Retinal pigment epithelial cell (primary cell): Measurements from ENCODE around the gene PHF13.
"Not testable (repeated sequence)": the region's sequence is repeated elsewhere in the genome, so short reads cannot be mapped to it uniquely, and the experiment has no call there.

ENCODE experiments used
- DNase-seq: peaks from one replicate; pipeline ENCODE4 v3.0.0-alpha.2; 2010; ENCODE audit warnings: low read depth
- H3K4me3 ChIP-seq: 2 replicates; pipeline ENCODE4 v1.5.1; 2011; ENCODE audit warnings: mild to moderate bottlenecking, low read length, control low read depth, moderate library complexity
- CTCF ChIP-seq: conservative IDR thresholded peaks from 2 replicates; pipeline ENCODE4 v1.5.1; 2011; ENCODE audit warnings: low read depth, low read length, control low read depth, inconsistent platforms

PHF13 gene

GRCh38 chr1:6597777-6598131 lies 15.8 kb upstream of the PHF13 start:
- no peak for DNase-seq
- no peak for TF ChIP-seq CTCF
- H3K4me3 ChIP-seq = no peak overlapping the region

DNA sequence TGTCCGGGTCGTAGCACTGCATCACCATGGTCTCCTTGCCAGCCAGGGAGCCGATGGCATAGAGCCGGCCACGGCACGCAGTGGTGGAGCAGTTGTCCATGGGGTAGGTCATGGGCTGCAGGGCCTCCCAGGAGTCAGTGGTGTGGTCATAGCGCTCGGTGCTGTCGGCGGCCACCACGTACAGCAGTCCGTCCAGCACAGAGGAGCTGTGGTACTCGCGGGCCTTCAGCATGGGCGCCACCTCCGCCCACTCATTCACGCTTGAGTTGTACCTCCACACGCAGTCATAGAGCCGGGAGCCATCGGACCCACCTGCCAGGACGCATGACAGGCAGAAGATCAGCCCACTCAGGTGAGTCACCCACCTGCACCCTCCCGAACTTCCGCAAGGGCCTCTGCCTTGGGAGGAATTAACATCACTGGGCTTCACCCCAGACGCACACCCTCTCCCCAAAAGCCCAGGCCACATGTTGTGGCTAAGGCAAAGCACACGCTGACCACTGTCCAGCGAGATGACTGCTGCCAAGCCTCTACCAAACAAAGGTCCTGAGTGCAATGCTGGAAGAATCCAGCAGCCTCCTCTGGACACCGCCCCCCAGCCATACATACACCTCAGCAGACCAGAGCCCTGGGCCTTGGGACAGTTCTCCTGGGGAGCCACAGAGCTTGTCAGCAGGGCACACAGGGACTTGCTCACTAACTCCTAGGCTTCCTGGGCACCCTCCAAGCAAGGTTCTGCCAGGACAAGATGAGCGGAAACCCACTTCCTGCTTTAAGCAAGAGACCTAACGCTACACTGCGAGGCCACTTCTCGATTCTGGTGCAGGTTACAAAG lies 14.2 kb upstream of the PHF13 start:
- DNase-seq = no peak
- H3K4me3 ChIP-seq = peak overlapping the region; percentile 94
- TF ChIP-seq CTCF = no peak

DNA sequence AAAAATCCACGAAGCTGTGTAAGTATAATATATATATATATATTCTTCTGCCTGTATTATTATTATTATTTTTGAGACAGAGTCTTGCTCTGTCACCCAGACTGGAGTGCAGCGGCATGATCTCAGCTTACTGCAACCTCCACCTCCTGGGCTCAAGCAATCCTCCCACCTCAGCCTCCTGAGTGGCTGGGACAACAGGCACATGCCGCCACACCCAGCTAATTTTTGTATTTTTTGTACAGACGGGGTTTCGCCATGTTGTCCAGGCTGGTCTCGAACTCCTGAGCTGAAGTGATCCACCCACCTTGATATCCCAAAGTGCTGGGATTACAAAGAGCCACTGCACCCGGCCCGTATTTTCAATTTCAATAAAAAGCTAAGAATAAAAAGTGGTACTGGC lies 13.5 kb upstream of the PHF13 start:
- H3K4me3 ChIP-seq = peak overlapping the region; percentile 94
- not testable (repeated sequence) for DNase-seq

GRCh38 chr1:6600410-6601048 lies 13.0 kb upstream of the PHF13 start:
- no peak for TF ChIP-seq CTCF
- no peak for DNase-seq
- H3K4me3 ChIP-seq = peak overlapping the region; percentile 94

DNA sequence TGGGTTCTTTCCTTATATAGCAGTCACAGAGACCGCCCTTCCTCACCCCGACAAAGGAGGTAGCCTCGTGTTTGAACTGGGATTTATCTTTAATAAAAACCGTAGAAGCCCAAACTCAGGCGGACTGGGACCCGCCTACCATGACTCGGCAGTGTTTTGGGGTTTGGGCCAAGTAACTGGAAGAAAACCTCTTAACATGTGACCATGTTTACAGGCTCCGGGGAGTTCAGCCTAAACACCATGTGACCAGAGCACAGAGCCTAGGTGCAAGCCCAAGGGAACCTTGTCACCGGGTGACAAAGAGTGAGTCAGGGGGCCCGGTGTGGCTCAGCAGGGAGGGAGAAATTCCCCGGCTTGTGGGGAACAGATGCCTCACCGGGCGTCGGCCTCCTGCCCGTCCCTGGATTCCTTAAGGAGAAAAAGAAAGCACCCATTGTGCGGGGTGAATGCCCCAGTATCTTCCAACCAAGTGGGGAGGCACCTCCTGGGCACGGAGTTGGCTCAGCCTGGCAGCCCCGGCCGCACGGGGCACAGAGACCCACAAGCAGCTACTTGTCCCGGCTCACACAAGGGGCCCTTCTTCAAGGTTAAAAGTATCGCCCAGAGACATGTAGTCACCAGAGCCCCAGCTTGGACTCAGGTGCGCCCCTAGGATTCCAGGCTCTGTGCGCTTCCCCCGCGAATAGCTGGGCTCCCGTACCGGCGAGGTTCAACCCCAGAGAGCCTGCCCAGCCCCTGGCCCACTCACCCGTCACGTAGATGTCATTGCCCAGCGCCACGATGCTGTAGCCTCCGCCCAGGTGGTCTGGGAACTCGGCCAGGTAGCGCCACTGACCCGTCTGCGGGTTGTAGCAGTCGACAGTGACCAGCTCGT lies 12.2 kb upstream of the PHF13 start:
- TF ChIP-seq CTCF = peak; percentile 21
- DNase-seq = peak; percentile 93
- H3K4me3 ChIP-seq = peak overlapping the region; percentile 94

- no peak for DNase-seq
- TF ChIP-seq CTCF = no peak
- H3K4me3 ChIP-seq = peak overlapping the region; percentile 94
Measured at GRCh38 chr1:6601923-6602668, 11.4 kb upstream of the PHF13 start.
